Measurements from ENCODE around the gene MAPKAPK5.

- TF ChIP-seq CTCF (IDR thresholded peaks at IDR 0.05; ENCODE audit: borderline replicate concordance, extremely low read depth, low read length, poor library complexity, severe bottlenecking) = no peak
- no peak for TF ChIP-seq EZH2 (IDR thresholded peaks at IDR 0.05; ENCODE audit: borderline replicate concordance, low read depth, low read length, severe bottlenecking)
Observed at GRCh38 chr12:111846016-111846415, 4.0 kb downstream of the MAPKAPK5 start.

All from DND-41 (cell line).